ENCODE data around the gene TICAM1. TPM values are rescaled to one million over a fixed set of nuclear protein-coding genes. Genes with fewer than 3 reads are reported as not detected.
"Not testable (repeated sequence)": the region's sequence is repeated elsewhere in the genome, so short reads cannot be mapped to it uniquely, and the experiment has no call there.

Gene TICAM1
- polyA plus RNA-seq, 1 experiment, result 1.0 TPM

- H3K27ac ChIP-seq (ENCODE audit: low read depth, low read length), result no peak overlapping the region
- POLR2A ChIA-PET, result no interaction called here
- H3K27me3 ChIP-seq (ENCODE audit: control insufficient read depth, insufficient read depth, low read length), result no peaks in the 10 kb centered on the region
- no peak for TF ChIP-seq CTCF (IDR thresholded peaks at IDR 0.05; ENCODE audit: low read depth, low read length)
- CTCF ChIA-PET, result interaction anchor here (4.5 kb wide), 2 partner anchors 46 to 74 kb away, joined by 37 to 109 read pairs; no protein-coding TSS in a partner anchor
- no peak overlapping the region for H3K4me3 ChIP-seq (ENCODE audit: low read depth, low read length)
- H3K9me3 ChIP-seq (ENCODE audit: control insufficient read depth, insufficient read depth, low read length), result no peaks in the 10 kb centered on the region
- DNase-seq (ENCODE audit: low read depth, low spot score), result no peak
These were observed 25.1 kb downstream of the TICAM1 start for GRCh38 chr19:4806384-4806783.

- H3K9me3 ChIP-seq (ENCODE audit: control insufficient read depth, insufficient read depth, low read length); DNase-seq (ENCODE audit: low read depth, low spot score); H3K4me3 ChIP-seq (ENCODE audit: low read depth, low read length); H3K27ac ChIP-seq (ENCODE audit: low read depth, low read length); H3K27me3 ChIP-seq (ENCODE audit: control insufficient read depth, insufficient read depth, low read length): not testable (repeated sequence)
- POLR2A ChIA-PET, result interaction anchor here (0.5 kb wide), 1 partner anchor 36 kb away, joined by 5 read pairs; no protein-coding TSS in a partner anchor
- CTCF ChIA-PET, result interaction anchor here (0.6 to 4.5 kb wide), 5 partner anchors 14 to 227 kb away, joined by 3 to 37 read pairs (median 4); partner anchors contain the start of gene FEM1A
These were observed 26.4 kb downstream of the TICAM1 start for GRCh38 chr19:4805140-4805539.

- Histone ChIP-seq H3K27me3 (ENCODE audit: control insufficient read depth, insufficient read depth, low read length) (no peaks in the 10 kb centered on the region), H3K27ac (ENCODE audit: low read depth, low read length) (no peak overlapping the region), H3K4me3 (ENCODE audit: low read depth, low read length) (no peak overlapping the region), H3K9me3 (ENCODE audit: control insufficient read depth, insufficient read depth, low read length) (no peaks in the 10 kb centered on the region)
- ChIA-PET POLR2A (no interaction called here), CTCF (interaction anchor here (0.6 to 4.5 kb wide), 7 partner anchors 13 to 241 kb away, joined by 3 to 37 read pairs (median 4); partner anchors contain the start of gene FEM1A)
- DNase-seq (ENCODE audit: low read depth, low spot score), result no peak
- TF ChIP-seq CTCF (IDR thresholded peaks at IDR 0.05; ENCODE audit: low read depth, low read length), result peak; percentile 71
These were observed 27.5 kb downstream of the TICAM1 start for GRCh38 chr19:4803736-4804695.

- TF ChIP-seq CTCF (IDR thresholded peaks at IDR 0.05; ENCODE audit: low read depth, low read length), result no peak
- Histone ChIP-seq H3K4me3 (ENCODE audit: low read depth, low read length) (no peak overlapping the region), H3K9me3 (ENCODE audit: control insufficient read depth, insufficient read depth, low read length) (no peaks in the 10 kb centered on the region), H3K27ac (ENCODE audit: low read depth, low read length) (no peak overlapping the region), H3K27me3 (ENCODE audit: control insufficient read depth, insufficient read depth, low read length) (no peaks in the 10 kb centered on the region)
- DNase-seq (ENCODE audit: low read depth, low spot score), result no peak
- POLR2A ChIA-PET, result no interaction called here
- CTCF ChIA-PET, result interaction anchor here (4.5 kb wide), 1 partner anchor 71 kb away, joined by 37 read pairs; no protein-coding TSS in a partner anchor
These were observed 28.8 kb downstream of the TICAM1 start for GRCh38 chr19:4802711-4803110.

GRCh38 chr19:4801085-4801619 is 30.4 kb downstream of the TICAM1 start:
- Histone ChIP-seq H3K27me3 (ENCODE audit: control insufficient read depth, insufficient read depth, low read length) (no peaks in the 10 kb centered on the region), H3K4me3 (ENCODE audit: low read depth, low read length) (no peak overlapping the region), H3K9me3 (ENCODE audit: control insufficient read depth, insufficient read depth, low read length) (no peaks in the 10 kb centered on the region), H3K27ac (ENCODE audit: low read depth, low read length) (no peak overlapping the region)
- no peak for TF ChIP-seq CTCF (IDR thresholded peaks at IDR 0.05; ENCODE audit: low read depth, low read length)
- DNase-seq (ENCODE audit: low read depth, low spot score), result no peak
- POLR2A ChIA-PET, result interaction anchor here (0.7 to 1.4 kb wide), 3 partner anchors 10 to 169 kb away, joined by 3 to 5 read pairs (median 4); partner anchors contain the start of gene FEM1A
- CTCF ChIA-PET, result interaction anchor here (2.1 kb wide), 2 partner anchors 8 to 10 kb away, joined by 9 to 17 read pairs; partner anchors contain the start of gene FEM1A
